HCT116 (cell line): ENCODE data around the gene CDAN1. TPM values are rescaled to one million over a fixed set of nuclear protein-coding genes. Genes with fewer than 3 reads are reported as not detected.

Experiments used
- ATAC-seq: fragments of 200-7000 bp; cut with Tn5 transposase; 2 replicates; pipeline ENCODE4 v1.9.1; 2020; ENCODE audit warnings: mild to moderate bottlenecking, moderate library complexity
- BruUV-seq: library from RNA; stranded (reverse); fragments of 400-500 nt; replicated peaks from 2 replicates; lab custom pipeline; 2021; lab: Mats Ljungman, UMichigan
- CTCF ChIA-PET: fragments of 300-600 bp; sonication (Branson Sonifier 250); formaldehyde crosslinking; loops from one replicate; lab custom pipeline; 2021; ENCODE audit warnings: antibody characterized with exemption; lab: Charles Lee
- POLR2A ChIA-PET: fragments of 300-600, 350-600 bp; sonication (Branson Sonifier 250); formaldehyde crosslinking; loops from one replicate; lab custom pipeline; 2021; ENCODE audit warnings: antibody characterized with exemption; lab: Charles Lee
- RAD21 ChIA-PET, 2 experiments: fragments of 300-600 bp; sonication (Branson Sonifier 250); formaldehyde crosslinking; loops; one replicate each; lab custom pipeline; 2023; ENCODE audit warnings: low total read pairs in 2 of 2; ENCODE audit not compliant: uncharacterized antibody in 2 of 2, unreplicated experiment in 2 of 2, low non-redundant PET in 1 of 2; lab: Charles Lee
- DNase-seq: peaks from one replicate; pipeline ENCODE4 v3.0.0-alpha.2; 2010; ENCODE audit warnings: low read depth, low spot score
- H2AFZ ChIP-seq: fragments of 200-600 bp; shearing (Covaris generic), sonication (generic); 2 replicates; pipeline ENCODE4 v1.6.1; 2017; ENCODE audit warnings: low read depth, mixed run types, mixed read lengths, antibody characterized with exemption, low read length; ENCODE audit not compliant: poor library complexity, severe bottlenecking
- H3K27ac ChIP-seq: 2 replicates; pipeline ENCODE4 v1.5.1; 2012; ENCODE audit warnings: low read depth, low read length
- H3K27me3 ChIP-seq: fragments of 200-600 bp; sonication (generic); 2 replicates; pipeline ENCODE4 v1.6.1; 2016; ENCODE audit warnings: mixed run types, low read length, mixed read lengths; ENCODE audit not compliant: insufficient read depth
- H3K36me3 ChIP-seq, 2 experiments: fragments of 200-500 bp in 1 of 2; fragments of 200-600 bp in 1 of 2; sonication (Bioruptor generic) in 1 of 2; sonication (generic) in 1 of 2; 2 replicates each; pipeline versions ENCODE4 v1.5.1 to v1.6.1; 2014 to 2016; ENCODE audit warnings: low read length in 2 of 2, inconsistent platforms in 1 of 2, mixed read lengths in 1 of 2, mixed run types in 1 of 2; ENCODE audit not compliant: insufficient read depth in 2 of 2, control insufficient read depth in 1 of 2
- H3K4me1 ChIP-seq, 2 experiments: fragments of 200-600 bp in 1 of 2; sonication (generic) in 1 of 2; 2 replicates each; pipeline versions ENCODE4 v1.5.1 to v1.6.1; 2012 to 2017; ENCODE audit warnings: low read length in 2 of 2, inconsistent platforms in 1 of 2, mild to moderate bottlenecking in 1 of 2, mixed read lengths in 1 of 2, mixed run types in 1 of 2, moderate library complexity in 1 of 2; ENCODE audit not compliant: insufficient read depth in 2 of 2, control insufficient read depth in 1 of 2
- H3K4me2 ChIP-seq: fragments of 200-600 bp; sonication (generic); 2 replicates; pipeline ENCODE4 v1.6.1; 2017; ENCODE audit warnings: mixed run types, low read length, mixed read lengths
- H3K4me3 ChIP-seq, 2 experiments: fragments of 200-600 bp in 1 of 2; sonication (generic) in 1 of 2; replicated peaks in 1 of 2; 2 replicates each; pipeline ENCODE4 v1.5.1; 2011 to 2016; ENCODE audit warnings: low read length in 2 of 2, control low read depth in 1 of 2, low read depth in 1 of 2, mild to moderate bottlenecking in 1 of 2, mixed read lengths in 1 of 2, mixed run types in 1 of 2
- H3K79me2 ChIP-seq: fragments of 200-600 bp; sonication (generic); 2 replicates; pipeline ENCODE4 v1.6.1; 2017; ENCODE audit warnings: mild to moderate bottlenecking, mixed run types, low read length, moderate library complexity, mixed read lengths; ENCODE audit not compliant: insufficient read depth
- H3K9ac ChIP-seq: fragments of 200-600 bp; sonication (generic); 2 replicates; pipeline ENCODE4 v1.6.1; 2016; ENCODE audit warnings: low read length, mixed read lengths
- H3K9me2 ChIP-seq: fragments of 200-600 bp; sonication (generic), shearing (Covaris generic); 2 replicates; pipeline ENCODE4 v1.6.1; 2017; ENCODE audit warnings: mixed run types, mild to moderate bottlenecking, moderate library complexity; ENCODE audit not compliant: insufficient read depth
- H3K9me3 ChIP-seq, 2 experiments: fragments of 200-500 bp in 1 of 2; fragments of 200-600 bp in 1 of 2; sonication (Bioruptor generic) in 1 of 2; sonication (generic) in 1 of 2; 2 replicates each; pipeline ENCODE4 v1.6.1; 2014 to 2017; ENCODE audit warnings: low read length in 2 of 2, mixed read lengths in 2 of 2, inconsistent platforms in 1 of 2, low read depth in 1 of 2, mild to moderate bottlenecking in 1 of 2, mixed run types in 1 of 2, moderate library complexity in 1 of 2; ENCODE audit not compliant: control insufficient read depth in 1 of 2, insufficient read depth in 1 of 2
- H4K20me1 ChIP-seq: fragments of 200-600 bp; sonication (generic), shearing (Covaris generic); 2 replicates; pipeline ENCODE4 v1.6.1; 2017; ENCODE audit warnings: mixed run types, mild to moderate bottlenecking, moderate library complexity; ENCODE audit not compliant: insufficient read depth
- ATF3 ChIP-seq: IDR thresholded peaks from 2 replicates; pipeline ENCODE4 v1.6.1; 2012
- CBX3 ChIP-seq: IDR thresholded peaks from 2 replicates; pipeline ENCODE4 v1.6.1; 2012; ENCODE audit warnings: low read depth
- CTCF ChIP-seq, 3 experiments: fragments of 200-600 bp in 1 of 3; sonication (generic) in 1 of 3; IDR thresholded peaks in 2 of 3; conservative IDR thresholded peaks in 1 of 3; 2 replicates each; pipeline ENCODE4 v1.5.1; 2012 to 2017; ENCODE audit warnings: low read depth in 2 of 3, low read length in 2 of 3, antibody characterized with exemption in 1 of 3, borderline replicate concordance in 1 of 3, control low read depth in 1 of 3, mild to moderate bottlenecking in 1 of 3, mixed read lengths in 1 of 3, mixed run types in 1 of 3, moderate library complexity in 1 of 3; ENCODE audit not compliant: insufficient read depth in 1 of 3
- EGR1 ChIP-seq: IDR thresholded peaks from 2 replicates; pipeline ENCODE4 v1.6.1; 2012; ENCODE audit warnings: low read depth
- EZH2 ChIP-seq: fragments of 200-600 bp; sonication (generic); IDR thresholded peaks from 2 replicates; pipeline ENCODE4 v1.6.1; 2017; ENCODE audit warnings: antibody characterized with exemption, mixed run types
- FOSL1 ChIP-seq: IDR thresholded peaks from 2 replicates; pipeline ENCODE4 v1.6.1; 2012; ENCODE audit warnings: low read depth
- MAX ChIP-seq: IDR thresholded peaks from 2 replicates; pipeline ENCODE4 v1.6.1; 2012
- POLR2A ChIP-seq: IDR thresholded peaks from 2 replicates; pipeline ENCODE4 v1.7.0; 2011; ENCODE audit warnings: borderline replicate concordance; ENCODE audit not compliant: insufficient read depth, insufficient read length; ENCODE audit errors: extremely low read depth
- POLR2AphosphoS5 ChIP-seq: IDR thresholded peaks from 2 replicates; pipeline ENCODE4 v1.6.1; 2011; ENCODE audit warnings: mild to moderate bottlenecking, low read depth, low read length, moderate library complexity
- RAD21 ChIP-seq: IDR thresholded peaks from 2 replicates; pipeline ENCODE4 v1.6.1; 2012; ENCODE audit warnings: low read depth, mild to moderate bottlenecking
- REST ChIP-seq: IDR thresholded peaks from 2 replicates; pipeline ENCODE4 v1.6.1; 2012; ENCODE audit warnings: low read depth
- SIN3A ChIP-seq: IDR thresholded peaks from 2 replicates; pipeline ENCODE4 v1.6.1; 2012; ENCODE audit warnings: low read depth
- SP1 ChIP-seq: IDR thresholded peaks from 2 replicates; pipeline ENCODE4 v1.6.1; 2012; ENCODE audit warnings: low read depth
- SRF ChIP-seq: IDR thresholded peaks from 2 replicates; pipeline ENCODE4 v1.6.1; 2012; ENCODE audit warnings: low read depth
- YY1 ChIP-seq: IDR thresholded peaks from 2 replicates; pipeline ENCODE4 v1.6.1; 2011; ENCODE audit warnings: low read length, low read depth, moderate library complexity, mild to moderate bottlenecking; ENCODE audit not compliant: insufficient replicate concordance; ENCODE audit errors: extremely low read depth
- ZBTB33 ChIP-seq: IDR thresholded peaks from 2 replicates; pipeline ENCODE4 v1.6.1; 2011; ENCODE audit warnings: mild to moderate bottlenecking, low read length, moderate library complexity; ENCODE audit not compliant: insufficient replicate concordance; ENCODE audit errors: extremely low read depth
- ZFX ChIP-seq: fragments of 450-650 bp; IDR thresholded peaks from 2 replicates; pipeline ENCODE4 v1.6.1; 2017
- ZNF274 ChIP-seq: fragments of 200-500 bp; sonication (Bioruptor generic); IDR thresholded peaks from 2 replicates; pipeline ENCODE4 v1.6.1; 2014; ENCODE audit warnings: mild to moderate bottlenecking, low read depth, low read length, inconsistent platforms
- intact Hi-C: fragments of 100-400 bp; cut with micrococcal nuclease; formaldehyde crosslinking; loops from 2 replicates; pipeline ENCODE4 v1.10.0; 2022
- total RNA-seq: library from RNA; stranded (reverse); gene quantifications from one replicate; pipeline ENCODE4 v1.2.1, GENCODE V29; 2021; ENCODE audit not compliant: unreplicated experiment

The CDAN1 gene
- total RNA-seq, 1 experiment from 2014 or later, result 22.4 TPM

GRCh38 chr15:42719043-42719442, 17.9 kb downstream of the CDAN1 start:
- no peak for DNase-seq
- TF ChIP-seq EGR1 (no peak), SIN3A (no peak), EZH2 (no peak), RAD21 (no peak), ZFX (no peak), POLR2A (no peak), REST (no peak), SP1 (no peak), ZBTB33 (no peak), POLR2AphosphoS5 (no peak), FOSL1 (no peak), YY1 (no peak), CTCF (IDR thresholded peaks at IDR 0.05 in 2 of 3, conservative IDR thresholded peaks at IDR 0.05 in 1 of 3; ENCODE audit: borderline replicate concordance in 1 of 3, insufficient read depth in 1 of 3, low read depth in 2 of 3, low read length in 2 of 3) (no peak), CBX3 (no peak), ZNF274 (no peak), SRF (no peak), ATF3 (no peak), MAX (no peak)
- H3K4me2 ChIP-seq, result no peak overlapping the region
- H3K27me3 ChIP-seq, result no peaks in the 10 kb centered on the region
- no TSS peak for BruUV-seq
- H3K9ac ChIP-seq, result no peak overlapping the region
- H3K36me3 ChIP-seq, result peaks cover under 1 to 6% of the 10 kb centered on the region in 2 experiments; a peak in 2 of 4 replicates
- ATAC-seq, result no peak
- no peak overlapping the region for H3K4me3 ChIP-seq
- intact Hi-C loops, result no loop called here
- ChIA-PET POLR2A (no interaction called here), CTCF (no interaction called here), RAD21 (no interaction called here)
- no peaks in the 10 kb centered on the region for H3K4me1 ChIP-seq
- H2AFZ ChIP-seq, result no peak overlapping the region
- H3K27ac ChIP-seq, result no peak overlapping the region
- no peaks in the 10 kb centered on the region for H3K79me2 ChIP-seq
- no peaks in the 10 kb centered on the region for H3K9me3 ChIP-seq
- H4K20me1 ChIP-seq, result no peaks in the 10 kb centered on the region
- no peaks in the 10 kb centered on the region for H3K9me2 ChIP-seq
